Measurements from ENCODE around the gene KCTD12. TPM values are rescaled to one million over a fixed set of nuclear protein-coding genes. Genes with fewer than 3 reads are reported as not detected.
A peak's percentile ranks its signal among the peaks of the same experiment; 100 is the strongest.

Gene KCTD12
- total and polyA plus RNA-seq, 2 donors (not counting 3 experiments of a cell fraction or from before 2014, with no cell fraction given) = 95.9 to 116 TPM

DNA sequence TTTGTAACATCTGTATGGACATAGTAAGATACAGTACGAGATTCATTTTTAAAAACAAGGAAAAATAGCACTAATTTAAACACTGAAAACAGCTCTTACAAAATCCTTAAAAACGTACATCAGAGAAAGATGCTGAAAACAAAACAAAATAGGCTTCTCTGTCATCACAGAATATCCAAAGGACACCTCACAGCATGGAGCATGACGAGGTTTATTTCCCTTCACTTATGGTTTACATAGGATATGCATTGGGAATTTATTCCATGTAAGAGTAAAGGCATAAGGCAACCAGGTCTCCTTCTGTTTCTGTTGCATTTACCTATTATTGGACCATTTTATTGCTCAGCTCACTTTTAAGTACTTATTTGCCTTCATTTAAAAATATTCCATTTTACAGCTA, 3.0 kb downstream of the KCTD12 start:
- no TSS peak for BruUV-seq (replicated peaks)

DNA sequence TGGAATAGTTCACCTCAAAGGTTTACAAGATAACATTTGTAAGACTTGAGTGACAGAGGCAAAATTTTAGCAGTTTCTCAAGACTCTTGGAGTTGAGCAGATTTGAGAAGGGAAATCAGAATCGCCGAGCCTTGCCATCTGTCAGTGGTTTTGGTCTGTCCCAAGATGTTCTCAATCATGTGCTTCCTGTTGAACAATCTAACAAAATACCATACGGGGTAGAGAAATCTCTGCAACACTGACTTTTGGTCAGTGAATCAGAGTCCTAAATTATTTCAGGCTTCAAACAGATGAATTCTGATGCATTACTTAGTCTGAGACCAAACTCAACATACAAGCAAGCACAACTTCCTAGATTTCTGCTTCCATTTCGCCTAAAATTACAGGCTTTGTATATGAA, 3.8 kb downstream of the KCTD12 start:
- Histone ChIP-seq H3K9ac (replicated peaks; ENCODE audit: extremely low read depth, insufficient read depth, low read length) (peak overlapping the region; percentile 90), H2AFZ (ENCODE audit: low read depth, low read length) (no peak overlapping the region), H3K36me3 (ENCODE audit: control insufficient read depth in 2 of 2, extremely low read depth in 1 of 2, insufficient read depth in 2 of 2, low read length in 2 of 2) (no peaks in the 10 kb centered on the region), H3K27me3 (ENCODE audit: control insufficient read depth in 2 of 2, insufficient read depth in 2 of 2, low read length in 2 of 2) (no peaks in the 10 kb centered on the region), H3K4me3 (replicated peaks in 1 of 3; ENCODE audit: insufficient read depth in 1 of 3, low read depth in 1 of 3, low read length in 3 of 3) (peak overlapping the region; percentile 91 to 98 (median 95)), H3K9me1 (replicated peaks; ENCODE audit: control insufficient read depth, extremely low read depth, insufficient read depth, low read length) (no peaks in the 10 kb centered on the region), H4K20me1 (replicated peaks; ENCODE audit: control insufficient read depth, extremely low read depth, insufficient read depth, low read length) (no peaks in the 10 kb centered on the region), H3K79me2 (ENCODE audit: control insufficient read depth, insufficient read depth, low read length) (peaks cover 43% of the 10 kb centered on the region), H3K27ac (ENCODE audit: insufficient read depth, low read depth, low read length) (peak overlapping the region; percentile 83), H3K9me3 (replicated peaks; ENCODE audit: control insufficient read depth, insufficient read depth, low read length) (no peaks in the 10 kb centered on the region), H3K4me2 (ENCODE audit: insufficient read depth, low read length) (peak overlapping the region; percentile 97), H3K4me1 (ENCODE audit: control insufficient read depth, extremely low read depth, insufficient read depth, low read length) (peaks cover 58% of the 10 kb centered on the region)
- intact Hi-C loops (cut with micrococcal nuclease) = loop anchor here (5.0 kb wide), 1 partner anchor 110 kb away; the partner anchor contains the start of gene CLN5
- FAIRE-seq (peak; percentile 46), DNase-seq (ENCODE audit: low read depth, low spot score) (peak; percentile 62)
- dilution Hi-C loops (cut with MboI; ENCODE audit: extremely low pct_ligation_motif_present, low sequenced_read_pairs) = no loop called here
- ChIA-PET POLR2A (no interaction called here), CTCF (interaction anchor here (6.3 kb wide), 1 partner anchor 57 kb away, joined by 156 read pairs; no protein-coding TSS in a partner anchor)
- TF ChIP-seq FOS (IDR thresholded peaks at IDR 0.05; ENCODE audit: borderline replicate concordance, insufficient read depth, low read length) (no peak), POLR2A (IDR thresholded peaks at IDR 0.05; ENCODE audit: low read depth, low read length) (no peak), GATA2 (IDR thresholded peaks at IDR 0.05; ENCODE audit: insufficient read depth, insufficient read length, low read depth, low read length) (no peak), EZH2 (IDR thresholded peaks at IDR 0.05; ENCODE audit: borderline replicate concordance, low read depth, low read length, severe bottlenecking) (no peak), JUN (IDR thresholded peaks at IDR 0.05; ENCODE audit: borderline replicate concordance, insufficient read depth, insufficient read length, low read depth) (no peak), POLR2AphosphoS5 (IDR thresholded peaks at IDR 0.05; ENCODE audit: insufficient read depth, low read depth, low read length) (no peak), MYC (IDR thresholded peaks at IDR 0.05; ENCODE audit: low read depth, low read length) (no peak)
- TF ChIP-seq, protein P1, sequence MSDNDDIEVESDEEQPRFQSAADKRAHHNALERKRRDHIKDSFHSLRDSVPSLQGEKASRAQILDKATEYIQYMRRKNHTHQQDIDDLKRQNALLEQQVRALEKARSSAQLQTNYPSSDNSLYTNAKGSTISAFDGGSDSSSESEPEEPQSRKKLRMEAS (IDR thresholded peaks at IDR 0.05; ENCODE audit: insufficient read depth, insufficient read length) = no peak
- TF ChIP-seq, protein P2, sequence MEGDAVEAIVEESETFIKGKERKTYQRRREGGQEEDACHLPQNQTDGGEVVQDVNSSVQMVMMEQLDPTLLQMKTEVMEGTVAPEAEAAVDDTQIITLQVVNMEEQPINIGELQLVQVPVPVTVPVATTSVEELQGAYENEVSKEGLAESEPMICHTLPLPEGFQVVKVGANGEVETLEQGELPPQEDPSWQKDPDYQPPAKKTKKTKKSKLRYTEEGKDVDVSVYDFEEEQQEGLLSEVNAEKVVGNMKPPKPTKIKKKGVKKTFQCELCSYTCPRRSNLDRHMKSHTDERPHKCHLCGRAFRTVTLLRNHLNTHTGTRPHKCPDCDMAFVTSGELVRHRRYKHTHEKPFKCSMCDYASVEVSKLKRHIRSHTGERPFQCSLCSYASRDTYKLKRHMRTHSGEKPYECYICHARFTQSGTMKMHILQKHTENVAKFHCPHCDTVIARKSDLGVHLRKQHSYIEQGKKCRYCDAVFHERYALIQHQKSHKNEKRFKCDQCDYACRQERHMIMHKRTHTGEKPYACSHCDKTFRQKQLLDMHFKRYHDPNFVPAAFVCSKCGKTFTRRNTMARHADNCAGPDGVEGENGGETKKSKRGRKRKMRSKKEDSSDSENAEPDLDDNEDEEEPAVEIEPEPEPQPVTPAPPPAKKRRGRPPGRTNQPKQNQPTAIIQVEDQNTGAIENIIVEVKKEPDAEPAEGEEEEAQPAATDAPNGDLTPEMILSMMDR (IDR thresholded peaks at IDR 0.05; ENCODE audit: extremely low read depth in 1 of 2, insufficient read depth in 1 of 2, low read depth in 1 of 2, low read length in 2 of 2) = no peak
- no TSS peak for BruUV-seq (replicated peaks)

More for the DNA sequence above, 3.0 kb downstream of the KCTD12 start:
- Histone ChIP-seq H3K4me1 (ENCODE audit: control insufficient read depth, extremely low read depth, insufficient read depth, low read length) (peaks cover 52% of the 10 kb centered on the region), H3K27ac (ENCODE audit: insufficient read depth, low read depth, low read length) (peak overlapping the region; percentile 83), H3K4me3 (replicated peaks in 1 of 3; ENCODE audit: insufficient read depth in 1 of 3, low read depth in 1 of 3, low read length in 3 of 3) (peak overlapping the region; percentile 91 to 98 (median 95)), H3K36me3 (ENCODE audit: control insufficient read depth in 2 of 2, extremely low read depth in 1 of 2, insufficient read depth in 2 of 2, low read length in 2 of 2) (no peaks in the 10 kb centered on the region), H2AFZ (ENCODE audit: low read depth, low read length) (no peak overlapping the region), H3K27me3 (ENCODE audit: control insufficient read depth in 2 of 2, insufficient read depth in 2 of 2, low read length in 2 of 2) (no peaks in the 10 kb centered on the region), H3K4me2 (ENCODE audit: insufficient read depth, low read length) (peak overlapping the region; percentile 97), H3K9me1 (replicated peaks; ENCODE audit: control insufficient read depth, extremely low read depth, insufficient read depth, low read length) (no peaks in the 10 kb centered on the region), H4K20me1 (replicated peaks; ENCODE audit: control insufficient read depth, extremely low read depth, insufficient read depth, low read length) (no peaks in the 10 kb centered on the region), H3K9me3 (replicated peaks; ENCODE audit: control insufficient read depth, insufficient read depth, low read length) (no peaks in the 10 kb centered on the region), H3K9ac (replicated peaks; ENCODE audit: extremely low read depth, insufficient read depth, low read length) (peak overlapping the region; percentile 90), H3K79me2 (ENCODE audit: control insufficient read depth, insufficient read depth, low read length) (peaks cover 43% of the 10 kb centered on the region)
- CTCF ChIA-PET = interaction anchor here (1.1 to 6.3 kb wide), 11 partner anchors 14 to 1006 kb away, joined by 3 to 156 read pairs (median 11); no protein-coding TSS in a partner anchor
- TF ChIP-seq, protein P1 (IDR thresholded peaks at IDR 0.05; ENCODE audit: insufficient read depth, insufficient read length) = no peak
- TF ChIP-seq MYC (IDR thresholded peaks at IDR 0.05; ENCODE audit: low read depth, low read length) = no peak
- POLR2A ChIA-PET = interaction anchor here (1.7 kb wide), 1 partner anchor 160 kb away, joined by 5 read pairs; no protein-coding TSS in a partner anchor
- intact Hi-C loops (cut with micrococcal nuclease) (loop anchor here (5.0 kb wide), 1 partner anchor 109 kb away; the partner anchor contains the start of gene CLN5), dilution Hi-C loops (cut with MboI; ENCODE audit: extremely low pct_ligation_motif_present, low sequenced_read_pairs) (no loop called here)
- DNase-seq (ENCODE audit: low read depth, low spot score) (peak; percentile 56), FAIRE-seq (no peak)

Measured in endothelial cell of umbilical vein (primary cell).